ACC112 (cell line): ENCODE results near the gene IQSEC1.

Experiments used
- H2AFZ ChIP-seq: fragments of 200-600 bp; sonication (generic); one replicate; pipeline ENCODE4 v1.6.0; 2017; ENCODE audit warnings: antibody characterized with exemption, low read length; ENCODE audit not compliant: unreplicated experiment
- H3K27ac ChIP-seq: fragments of 200-600 bp; sonication (generic); 2 replicates; pipeline ENCODE4 v1.5.1; 2014; ENCODE audit warnings: low read depth, mild to moderate bottlenecking, antibody characterized with exemption, low read length, moderate library complexity
- H3K27me3 ChIP-seq: fragments of 200-600 bp; sonication (generic); 2 replicates; pipeline ENCODE4 v1.6.1; 2014; ENCODE audit warnings: mild to moderate bottlenecking, antibody characterized with exemption, low read length, moderate library complexity, mixed read lengths; ENCODE audit not compliant: insufficient read depth
- H3K36me3 ChIP-seq: fragments of 200-600 bp; sonication (generic); 2 replicates; pipeline ENCODE4 v1.6.1; 2016; ENCODE audit warnings: mild to moderate bottlenecking, antibody characterized with exemption, low read length, moderate library complexity, mixed read lengths; ENCODE audit not compliant: insufficient read depth
- H3K4me1 ChIP-seq: fragments of 200-600 bp; sonication (generic); one replicate; pipeline ENCODE4 v1.6.1; 2016; ENCODE audit warnings: low read length, mixed read lengths; ENCODE audit not compliant: insufficient read depth, unreplicated experiment, control insufficient read depth
- H3K4me3 ChIP-seq: fragments of 200-600 bp; sonication (generic); 2 replicates; pipeline ENCODE4 v1.5.1; 2014; ENCODE audit warnings: mild to moderate bottlenecking, low read depth, low read length
- H3K79me2 ChIP-seq: fragments of 200-600 bp; sonication (generic); one replicate; pipeline ENCODE4 v1.6.0; 2016; ENCODE audit warnings: low read length; ENCODE audit not compliant: control insufficient read depth, unreplicated experiment, insufficient read depth

The IQSEC1 gene

DNA sequence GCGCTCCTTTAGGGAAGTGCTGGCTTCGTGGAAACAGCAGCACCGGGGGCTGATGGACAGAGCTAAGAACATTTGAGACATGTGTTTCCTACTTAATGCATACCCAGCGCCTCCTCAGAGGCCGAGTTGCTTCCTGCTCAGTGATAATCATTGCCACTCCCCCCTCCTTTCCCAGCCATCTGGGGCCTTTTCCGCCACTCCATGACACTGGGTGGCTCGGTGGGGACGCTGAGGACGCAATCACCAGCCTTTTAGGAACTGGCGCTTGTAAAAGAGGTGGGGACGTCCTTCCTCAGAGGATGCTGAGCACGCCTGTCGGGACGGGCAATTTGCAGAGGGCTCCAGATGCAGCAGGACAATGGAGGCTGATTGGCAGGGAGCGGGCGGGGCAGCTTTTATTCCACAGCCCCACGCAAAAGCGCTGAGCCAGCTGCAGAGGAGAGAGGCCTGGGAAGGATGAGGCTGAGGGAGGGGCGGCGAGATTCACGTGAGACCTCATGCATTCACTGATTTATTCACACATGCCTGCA lies 22.2 kb upstream of the IQSEC1 start:
- no peaks in the 10 kb centered on the region for H3K36me3 ChIP-seq
- no peak overlapping the region for H3K4me3 ChIP-seq
- no peak overlapping the region for H2AFZ ChIP-seq
- peaks cover 14% of the 10 kb centered on the region; the same call in 1 of the 2 replicates for H3K27me3 ChIP-seq
- H3K79me2 ChIP-seq, result no peaks in the 10 kb centered on the region
- H3K27ac ChIP-seq, result no peak overlapping the region
- H3K4me1 ChIP-seq, result no peaks in the 10 kb centered on the region

DNA sequence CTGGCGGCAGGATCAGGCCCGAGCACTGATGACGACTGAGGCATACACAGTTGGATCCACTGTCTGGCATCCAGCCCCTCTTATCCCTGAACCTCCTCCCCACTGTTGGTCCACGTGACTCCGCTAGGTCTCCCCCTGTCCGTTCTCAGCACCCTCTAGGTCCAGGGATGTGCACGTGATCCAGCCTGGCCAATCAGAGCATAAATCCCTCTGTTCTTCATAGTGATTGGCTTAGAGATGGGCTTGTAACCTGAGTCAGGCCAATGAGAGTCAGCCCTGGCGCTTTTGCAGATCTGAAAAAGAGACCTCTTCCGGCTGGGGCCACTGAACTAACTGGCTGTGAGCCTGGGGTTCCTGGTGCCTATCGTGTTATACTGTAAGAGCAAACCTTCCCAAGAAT lies 20.5 kb upstream of the IQSEC1 start:
- Histone ChIP-seq H2AFZ (no peak overlapping the region), H3K79me2 (no peaks in the 10 kb centered on the region), H3K4me3 (no peak overlapping the region), H3K27me3 (peaks cover 14% of the 10 kb centered on the region; the same call in 1 of the 2 replicates), H3K27ac (no peak overlapping the region), H3K4me1 (no peaks in the 10 kb centered on the region), H3K36me3 (no peaks in the 10 kb centered on the region)

DNA sequence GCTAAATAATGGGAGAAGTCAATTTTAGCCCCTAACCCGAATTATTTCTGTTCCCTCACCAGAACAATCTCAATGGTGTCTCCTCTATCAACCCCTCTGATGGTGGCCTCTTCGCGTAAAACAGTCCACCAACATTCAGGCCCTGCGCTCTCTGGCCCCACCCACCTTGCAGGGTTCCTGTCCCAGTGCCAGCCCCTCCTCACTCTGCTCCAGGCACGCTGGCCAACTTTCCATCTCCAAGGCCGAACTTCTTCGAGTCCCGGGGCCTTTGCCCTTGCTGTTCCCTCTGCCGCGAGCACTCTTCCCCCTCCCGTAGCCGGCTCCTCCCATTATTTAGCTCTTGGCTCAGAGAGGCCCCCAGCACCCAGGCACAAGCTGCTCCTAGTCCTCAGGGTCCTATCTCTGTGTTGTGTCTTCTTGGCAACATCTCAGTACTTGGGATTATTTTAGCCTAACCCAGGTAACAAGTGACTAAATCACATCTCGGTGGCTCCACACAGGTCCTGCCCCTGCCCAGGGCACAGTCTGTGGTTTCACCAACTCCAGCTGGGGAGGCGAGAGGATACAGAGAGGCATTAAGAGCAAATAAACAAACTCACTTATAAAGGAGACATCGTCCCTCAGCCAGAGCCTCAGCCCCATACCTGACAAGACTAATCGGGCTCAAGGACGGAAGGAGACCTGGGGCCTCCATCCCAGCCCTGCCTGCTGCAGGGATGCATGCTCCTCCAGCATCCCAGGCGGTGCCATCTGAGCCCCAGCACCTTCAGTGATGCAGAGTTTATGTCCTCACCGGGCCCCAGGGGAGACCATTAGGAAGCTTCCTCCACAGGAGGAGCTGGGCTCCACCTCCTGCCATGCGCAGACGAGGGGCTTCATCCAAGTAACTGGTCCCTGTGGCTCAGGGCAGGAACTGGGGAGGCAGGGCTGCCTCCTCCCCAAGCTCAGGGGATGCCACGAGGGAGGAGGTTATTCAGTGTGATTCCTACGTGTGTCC lies 19.7 kb upstream of the IQSEC1 start:
- H3K4me3 ChIP-seq, result peak overlapping the region; percentile 49; the same call in 1 of the 2 replicates
- H3K36me3 ChIP-seq, result no peaks in the 10 kb centered on the region
- no peaks in the 10 kb centered on the region for H3K79me2 ChIP-seq
- H3K27me3 ChIP-seq, result peaks cover 14% of the 10 kb centered on the region; the same call in 1 of the 2 replicates
- H2AFZ ChIP-seq, result no peak overlapping the region
- no peak overlapping the region for H3K27ac ChIP-seq
- H3K4me1 ChIP-seq, result no peaks in the 10 kb centered on the region

DNA sequence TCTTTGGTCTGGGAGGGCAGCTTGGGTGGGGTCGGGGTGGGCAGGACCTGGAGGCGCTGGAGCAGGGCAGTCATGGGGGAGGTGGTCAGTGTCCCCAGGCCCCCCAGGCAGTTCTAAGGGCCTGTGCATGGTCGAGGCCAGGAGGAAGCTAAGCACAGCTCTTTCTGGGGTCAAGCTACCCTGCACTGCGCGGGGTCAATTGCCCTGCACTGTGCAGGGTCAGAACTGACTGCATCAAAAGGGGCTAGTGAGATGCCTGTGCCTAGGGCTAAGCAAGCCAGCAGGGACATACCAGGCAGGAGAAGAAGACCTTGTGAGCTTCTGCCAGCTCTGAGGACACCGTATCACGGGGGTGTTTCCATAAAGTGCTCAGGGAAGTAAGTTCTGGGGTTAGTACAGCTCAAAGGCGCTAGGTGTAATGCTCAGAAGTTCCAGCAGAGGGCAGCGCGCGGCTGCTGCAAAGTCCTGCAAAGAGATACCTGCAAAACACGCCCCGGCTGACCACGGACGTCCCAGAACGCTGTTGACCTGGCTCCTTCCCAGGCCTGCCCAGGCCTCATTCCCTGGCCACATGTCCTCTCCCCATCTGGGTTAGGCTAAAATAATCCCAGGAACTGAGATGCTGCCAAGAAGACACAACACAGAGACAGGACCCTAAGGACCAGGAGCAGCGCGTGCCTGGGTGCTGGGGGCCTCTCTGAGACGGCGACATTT lies 18.8 kb upstream of the IQSEC1 start:
- Histone ChIP-seq H3K79me2 (no peaks in the 10 kb centered on the region), H3K27ac (no peak overlapping the region), H2AFZ (no peak overlapping the region), H3K27me3 (peaks cover 14% of the 10 kb centered on the region; the same call in 1 of the 2 replicates), H3K4me3 (peak overlapping the region; percentile 49; the same call in 1 of the 2 replicates), H3K4me1 (no peaks in the 10 kb centered on the region), H3K36me3 (no peaks in the 10 kb centered on the region)

DNA sequence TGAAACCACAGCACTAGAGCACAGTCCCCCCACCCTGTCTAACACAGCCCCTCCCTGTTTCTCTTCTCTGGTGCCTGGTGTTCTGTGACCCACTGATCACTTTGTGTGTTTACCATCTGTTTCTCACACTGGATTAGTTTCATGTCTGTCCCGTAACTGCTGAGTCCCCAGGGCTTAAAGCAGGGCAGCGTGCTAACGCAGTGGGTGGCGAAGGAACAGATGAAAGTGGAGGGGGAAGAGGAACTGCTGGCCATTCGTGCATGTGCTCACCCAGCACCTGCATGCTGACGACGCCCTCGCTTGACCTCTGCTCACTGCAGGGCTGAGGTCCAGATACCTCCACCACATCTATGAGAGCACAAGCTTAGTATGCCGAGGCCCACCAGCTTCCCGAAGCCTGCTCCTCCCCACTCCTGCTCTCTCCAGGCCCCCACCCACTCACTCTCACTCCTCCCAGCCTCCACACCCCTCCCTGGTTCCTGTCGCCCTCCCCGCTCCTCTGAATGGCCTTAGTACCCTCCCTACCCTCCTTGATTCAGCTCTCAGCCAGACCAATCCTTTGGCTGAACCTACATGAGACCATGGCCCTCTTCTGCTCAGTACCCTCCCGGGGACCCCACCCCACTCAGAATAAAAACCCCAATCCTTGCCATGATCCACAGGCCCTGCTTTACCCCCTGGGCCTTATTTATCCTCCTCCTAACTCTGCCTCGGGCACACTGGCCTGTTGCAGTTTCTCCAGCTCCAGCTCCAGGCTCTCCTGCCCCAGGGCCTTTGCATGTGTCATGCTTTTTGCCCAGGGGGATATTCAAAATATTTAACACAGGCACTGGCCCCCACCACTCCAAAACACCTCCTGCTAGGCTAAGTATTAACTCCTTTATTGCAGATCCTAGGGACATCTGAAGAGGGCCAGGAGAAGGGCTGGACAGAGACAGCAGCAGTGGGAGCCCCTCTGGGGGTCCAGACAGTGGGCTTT lies 15.1 kb upstream of the IQSEC1 start:
- peaks cover 7% of the 10 kb centered on the region; the same call in 1 of the 2 replicates for H3K27me3 ChIP-seq
- no peaks in the 10 kb centered on the region for H3K36me3 ChIP-seq
- no peaks in the 10 kb centered on the region for H3K79me2 ChIP-seq
- no peaks in the 10 kb centered on the region for H3K4me1 ChIP-seq
- H3K4me3 ChIP-seq, result no peak overlapping the region
- no peak overlapping the region for H3K27ac ChIP-seq
- no peak overlapping the region for H2AFZ ChIP-seq

DNA sequence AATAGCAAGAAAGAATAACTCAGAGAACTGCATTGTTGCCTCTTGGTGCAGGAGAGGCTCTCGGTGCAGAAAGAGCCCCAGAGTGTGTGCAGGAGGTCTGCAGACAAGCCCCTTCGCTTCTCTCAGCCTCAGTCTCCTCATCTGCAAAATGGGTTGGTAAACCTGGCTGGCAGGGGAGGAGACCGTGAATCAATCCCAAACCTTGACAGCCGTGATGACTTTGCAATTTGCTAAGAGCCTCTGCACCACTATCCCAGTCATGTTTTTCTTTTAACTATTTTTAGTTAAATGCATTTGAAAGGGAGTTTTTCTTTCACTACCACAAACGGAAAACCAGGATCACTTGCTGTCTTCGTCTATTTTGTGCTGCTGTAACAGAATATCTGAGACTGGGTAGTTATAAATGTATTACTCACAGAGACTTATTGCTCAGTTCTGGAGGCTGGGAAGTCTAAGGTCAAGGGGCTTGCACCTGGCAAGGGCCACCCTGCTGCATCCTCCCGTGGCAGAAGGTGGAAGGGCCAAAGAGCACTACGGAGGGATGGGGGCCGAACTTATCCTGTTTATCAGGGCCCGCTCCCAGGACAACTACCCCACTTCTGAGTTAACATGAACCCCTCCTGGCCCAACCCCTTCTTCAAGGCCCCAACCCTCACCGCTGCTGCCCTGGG lies 14.2 kb upstream of the IQSEC1 start:
- Histone ChIP-seq H3K36me3 (no peaks in the 10 kb centered on the region), H3K27me3 (no peaks in the 10 kb centered on the region), H3K27ac (no peak overlapping the region), H2AFZ (no peak overlapping the region), H3K4me1 (no peaks in the 10 kb centered on the region), H3K4me3 (no peak overlapping the region), H3K79me2 (no peaks in the 10 kb centered on the region)

DNA sequence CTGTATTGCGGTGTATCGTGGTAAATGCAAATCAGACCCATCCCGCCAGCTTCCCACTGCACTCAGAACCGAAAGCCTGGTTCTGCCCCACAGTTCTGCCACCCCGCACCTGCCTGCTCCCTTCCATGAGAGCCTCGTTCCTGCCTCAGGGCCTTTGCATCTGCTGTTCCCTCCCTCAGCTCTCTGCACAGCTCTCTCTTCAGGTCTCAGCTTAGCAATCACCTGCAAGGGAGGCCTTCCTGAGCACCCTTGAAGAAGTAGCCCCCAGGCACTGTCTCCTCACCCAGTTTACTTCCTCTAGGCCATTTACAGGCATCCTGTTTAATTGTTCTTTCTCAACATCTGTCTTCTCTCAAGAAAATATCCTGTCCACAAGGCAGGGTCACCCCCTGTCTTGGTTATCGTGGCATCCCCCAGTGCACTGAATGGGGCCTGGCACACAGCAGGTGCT lies 13.3 kb upstream of the IQSEC1 start:
- no peak overlapping the region for H3K4me3 ChIP-seq
- no peak overlapping the region for H2AFZ ChIP-seq
- no peaks in the 10 kb centered on the region for H3K79me2 ChIP-seq
- H3K36me3 ChIP-seq, result no peaks in the 10 kb centered on the region
- H3K4me1 ChIP-seq, result no peaks in the 10 kb centered on the region
- H3K27ac ChIP-seq, result no peak overlapping the region
- H3K27me3 ChIP-seq, result no peaks in the 10 kb centered on the region

DNA sequence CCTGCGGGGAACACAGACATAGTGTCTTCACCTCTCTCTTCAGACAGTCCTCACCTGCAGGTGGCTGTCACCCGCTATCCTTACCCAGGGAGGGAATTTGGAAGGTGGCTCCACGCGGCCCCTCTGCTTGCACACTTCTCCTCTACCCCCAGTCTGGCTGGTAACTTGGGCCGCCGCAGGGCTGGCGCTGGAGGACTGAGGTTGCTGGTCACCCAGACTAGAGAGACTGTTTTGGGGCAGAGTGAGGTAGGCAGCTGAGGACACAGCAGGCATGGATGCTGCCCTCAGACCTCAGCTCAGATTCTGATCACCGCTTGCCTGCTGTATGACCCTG lies 12.6 kb upstream of the IQSEC1 start:
- no peaks in the 10 kb centered on the region for H3K27me3 ChIP-seq
- peaks cover 3% of the 10 kb centered on the region for H3K4me1 ChIP-seq
- H3K36me3 ChIP-seq, result no peaks in the 10 kb centered on the region
- H2AFZ ChIP-seq, result no peak overlapping the region
- H3K4me3 ChIP-seq, result no peak overlapping the region
- no peaks in the 10 kb centered on the region for H3K79me2 ChIP-seq
- no peak overlapping the region for H3K27ac ChIP-seq

DNA sequence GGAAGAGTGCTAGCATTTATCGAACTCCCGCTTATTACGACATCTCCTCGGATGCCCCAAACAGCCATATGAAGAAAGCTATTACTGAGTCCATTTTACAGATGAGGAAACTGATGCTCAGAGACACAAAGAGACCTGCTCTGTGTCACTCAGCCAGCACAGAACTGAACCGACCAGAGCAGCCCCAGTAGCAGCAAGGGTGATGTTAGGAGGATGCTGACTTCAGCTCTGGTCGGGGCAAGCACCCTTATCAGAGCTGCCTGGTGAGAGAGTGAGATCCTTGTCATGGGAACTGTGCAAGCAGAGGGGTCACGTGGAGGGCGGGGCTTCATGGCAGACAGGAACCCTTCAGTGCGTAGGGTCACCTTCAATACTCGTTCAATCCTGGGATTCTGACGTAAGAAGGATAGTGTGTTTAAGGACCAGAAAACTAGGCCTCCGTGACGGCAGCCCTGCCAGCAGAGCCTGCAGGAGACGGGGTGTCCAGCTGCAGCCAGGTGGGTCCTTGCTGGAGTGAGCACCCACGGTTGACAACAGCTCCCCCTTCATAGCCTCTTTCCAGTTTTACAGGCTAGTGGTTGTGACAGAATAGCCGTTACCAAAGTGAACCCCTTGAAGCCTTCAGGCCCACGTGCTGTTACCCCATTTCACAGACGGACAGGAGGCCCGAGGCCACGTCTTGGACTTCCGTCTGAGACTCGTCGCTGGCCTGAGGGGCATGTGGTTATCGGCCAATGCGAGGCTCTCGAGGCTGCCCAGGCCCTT lies 12.0 kb upstream of the IQSEC1 start:
- Histone ChIP-seq H3K4me1 (peaks cover 8% of the 10 kb centered on the region), H3K27me3 (no peaks in the 10 kb centered on the region), H3K27ac (no peak overlapping the region), H3K36me3 (no peaks in the 10 kb centered on the region), H3K79me2 (no peaks in the 10 kb centered on the region), H3K4me3 (no peak overlapping the region), H2AFZ (no peak overlapping the region)
